Nephron progenitor cell (in vitro differentiated cells): ENCODE results near the gene ZMIZ2.
"Not testable (repeated sequence)": the region's sequence is repeated elsewhere in the genome, so short reads cannot be mapped to it uniquely, and the experiment has no call there.

ENCODE experiments used
- DNase-seq: peaks from one replicate; pipeline ENCODE4 v3.0.0; 2021
- H3K27ac Mint-ChIP-seq: 2 replicates; pipeline ENCODE4 v1.8.0; 2021; ENCODE audit warnings: mild to moderate bottlenecking, moderate library complexity, mixed read lengths
- H3K27me3 Mint-ChIP-seq: 2 replicates; pipeline ENCODE4 v1.8.0; 2021; ENCODE audit warnings: mild to moderate bottlenecking, low read depth, mixed read lengths; ENCODE audit not compliant: poor library complexity
- H3K36me3 Mint-ChIP-seq: 2 replicates; pipeline ENCODE4 v1.8.0; 2021; ENCODE audit warnings: low read depth, mixed read lengths
- H3K4me1 Mint-ChIP-seq: 2 replicates; pipeline ENCODE4 v1.8.0; 2021; ENCODE audit warnings: mixed read lengths
- H3K4me3 Mint-ChIP-seq: 2 replicates; pipeline ENCODE4 v1.8.0; 2021; ENCODE audit warnings: mild to moderate bottlenecking, moderate library complexity, mixed read lengths
- H3K9me3 Mint-ChIP-seq: 2 replicates; pipeline ENCODE4 v1.8.0; 2021; ENCODE audit warnings: mild to moderate bottlenecking, moderate library complexity, mixed read lengths
- TF ChIP-seq, protein P1 (sequence below): fragments of 200-600 bp; sonication (generic); IDR thresholded peaks from 2 replicates; pipeline ENCODE4 v1.5.0; 2021; ENCODE audit warnings: antibody characterized with exemption

The ZMIZ2 gene

DNA sequence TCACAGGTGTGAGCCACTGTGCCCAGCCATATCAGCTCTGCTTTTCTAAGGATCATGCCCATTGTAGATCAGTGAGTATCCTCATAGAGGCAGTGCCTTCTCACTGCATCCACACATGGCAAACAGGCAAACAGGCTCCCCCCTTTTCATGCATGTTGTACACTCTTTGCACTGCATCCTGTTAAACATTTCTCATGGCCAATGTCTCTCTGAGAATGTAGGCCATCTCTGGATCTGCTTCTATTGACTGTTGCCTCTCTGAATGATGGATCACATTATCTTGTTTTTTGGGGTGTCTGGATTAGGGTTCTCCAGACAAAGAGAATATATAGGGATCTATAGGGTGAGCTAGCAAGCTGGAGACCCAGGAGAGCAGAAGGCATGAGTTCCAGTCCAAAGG is 34.8 kb downstream of the ZMIZ2 start:
- Mint-ChIP-seq H3K27me3 (peaks cover 28% of the 10 kb centered on the region), H3K27ac (no peak overlapping the region), H3K36me3 (no peaks in the 10 kb centered on the region), H3K4me3 (no peak overlapping the region), H3K4me1 (no peaks in the 10 kb centered on the region), H3K9me3 (peaks cover 26% of the 10 kb centered on the region)
- DNase-seq, result no peak
- TF ChIP-seq, protein P1, sequence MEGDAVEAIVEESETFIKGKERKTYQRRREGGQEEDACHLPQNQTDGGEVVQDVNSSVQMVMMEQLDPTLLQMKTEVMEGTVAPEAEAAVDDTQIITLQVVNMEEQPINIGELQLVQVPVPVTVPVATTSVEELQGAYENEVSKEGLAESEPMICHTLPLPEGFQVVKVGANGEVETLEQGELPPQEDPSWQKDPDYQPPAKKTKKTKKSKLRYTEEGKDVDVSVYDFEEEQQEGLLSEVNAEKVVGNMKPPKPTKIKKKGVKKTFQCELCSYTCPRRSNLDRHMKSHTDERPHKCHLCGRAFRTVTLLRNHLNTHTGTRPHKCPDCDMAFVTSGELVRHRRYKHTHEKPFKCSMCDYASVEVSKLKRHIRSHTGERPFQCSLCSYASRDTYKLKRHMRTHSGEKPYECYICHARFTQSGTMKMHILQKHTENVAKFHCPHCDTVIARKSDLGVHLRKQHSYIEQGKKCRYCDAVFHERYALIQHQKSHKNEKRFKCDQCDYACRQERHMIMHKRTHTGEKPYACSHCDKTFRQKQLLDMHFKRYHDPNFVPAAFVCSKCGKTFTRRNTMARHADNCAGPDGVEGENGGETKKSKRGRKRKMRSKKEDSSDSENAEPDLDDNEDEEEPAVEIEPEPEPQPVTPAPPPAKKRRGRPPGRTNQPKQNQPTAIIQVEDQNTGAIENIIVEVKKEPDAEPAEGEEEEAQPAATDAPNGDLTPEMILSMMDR, result no peak

DNA sequence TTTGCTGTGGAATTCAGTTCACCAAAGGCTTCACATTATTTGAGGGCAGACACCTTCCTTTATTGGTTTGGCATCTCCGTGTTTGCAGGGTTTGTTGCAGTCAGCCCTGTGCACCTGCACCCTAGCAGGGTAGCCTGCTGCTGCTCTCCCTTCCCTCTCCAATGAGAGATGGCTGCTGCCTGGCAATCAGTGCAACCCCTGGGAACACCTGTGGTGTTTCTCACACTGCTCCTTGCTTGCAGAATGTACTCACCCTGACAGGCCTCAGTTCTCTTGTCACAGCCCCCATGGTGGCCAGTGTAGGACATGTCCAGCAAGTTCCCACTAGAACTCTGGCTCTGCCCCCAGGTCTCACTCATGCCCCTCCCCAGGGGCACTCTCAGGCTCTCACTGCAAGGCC is 35.7 kb downstream of the ZMIZ2 start:
- H3K9me3 Mint-ChIP-seq, result peaks cover 26% of the 10 kb centered on the region
- no peak overlapping the region for H3K4me3 Mint-ChIP-seq
- peaks cover 28% of the 10 kb centered on the region for H3K27me3 Mint-ChIP-seq
- no peaks in the 10 kb centered on the region for H3K4me1 Mint-ChIP-seq
- H3K36me3 Mint-ChIP-seq, result no peaks in the 10 kb centered on the region
- H3K27ac Mint-ChIP-seq, result no peak overlapping the region
- TF ChIP-seq, protein P1, result no peak
- DNase-seq, result no peak

DNA sequence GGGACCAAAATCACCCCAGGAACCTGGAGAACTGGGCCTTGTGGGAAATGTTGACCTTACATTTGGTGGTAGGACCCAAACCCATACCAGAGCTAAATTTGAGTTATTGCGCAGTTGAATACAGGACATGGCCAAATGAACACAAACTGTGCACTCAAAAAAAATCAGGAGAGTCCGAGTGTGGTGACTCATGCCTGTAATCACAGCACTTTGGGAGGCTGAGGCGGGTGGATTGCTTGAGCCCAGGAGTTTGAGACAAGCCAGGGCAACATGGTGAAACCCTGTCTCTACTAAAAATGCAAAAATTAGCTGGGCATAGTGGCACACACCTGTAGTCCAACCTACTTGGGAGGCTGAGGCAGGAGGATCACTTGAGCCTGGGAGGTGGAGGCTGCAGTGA is 36.6 kb downstream of the ZMIZ2 start:
- not testable (repeated sequence) for H3K36me3 Mint-ChIP-seq, DNase-seq, H3K27ac Mint-ChIP-seq, H3K4me3 Mint-ChIP-seq, H3K4me1 Mint-ChIP-seq
- Mint-ChIP-seq H3K9me3 (peaks cover 26% of the 10 kb centered on the region), H3K27me3 (peaks cover 28% of the 10 kb centered on the region)

GRCh38 chr7:44787041-44787440 is 38.4 kb downstream of the ZMIZ2 start:
- H3K27ac Mint-ChIP-seq, result no peak overlapping the region
- TF ChIP-seq, protein P1, result no peak
- H3K27me3 Mint-ChIP-seq, result peaks cover 21% of the 10 kb centered on the region
- no peaks in the 10 kb centered on the region for H3K36me3 Mint-ChIP-seq
- no peak overlapping the region for H3K4me3 Mint-ChIP-seq
- peaks cover 26% of the 10 kb centered on the region for H3K9me3 Mint-ChIP-seq
- no peak for DNase-seq
- no peaks in the 10 kb centered on the region for H3K4me1 Mint-ChIP-seq

- TF ChIP-seq, protein P1, result no peak
- no peak overlapping the region for H3K27ac Mint-ChIP-seq
- H3K9me3 Mint-ChIP-seq, result peaks cover 19% of the 10 kb centered on the region
- H3K36me3 Mint-ChIP-seq, result no peaks in the 10 kb centered on the region
- no peak overlapping the region for H3K4me3 Mint-ChIP-seq
- no peaks in the 10 kb centered on the region for H3K4me1 Mint-ChIP-seq
- DNase-seq, result no peak
- H3K27me3 Mint-ChIP-seq, result peaks cover 16% of the 10 kb centered on the region
Observed at GRCh38 chr7:44787762-44788161, 39.1 kb downstream of the ZMIZ2 start.

DNA sequence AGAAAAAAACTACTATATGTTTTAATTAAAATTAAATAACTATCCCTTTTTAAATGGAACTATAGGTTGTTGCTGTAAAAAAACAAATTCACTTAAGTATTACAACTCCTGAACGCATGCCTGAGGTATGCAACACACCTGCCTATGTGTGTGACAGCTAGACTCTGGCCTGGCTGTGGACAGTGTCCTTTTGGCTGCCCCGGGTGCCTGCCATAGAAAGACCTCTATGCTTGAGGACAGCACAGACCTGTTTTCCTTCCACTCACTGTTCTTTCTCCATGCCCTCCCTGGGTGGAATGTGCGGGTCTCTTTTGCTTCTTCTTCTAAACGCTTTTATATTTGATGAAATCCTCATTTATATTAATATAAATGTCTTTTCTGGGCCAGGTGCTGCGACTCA is 41.3 kb downstream of the ZMIZ2 start:
- Mint-ChIP-seq H3K27ac (no peak overlapping the region), H3K4me1 (no peaks in the 10 kb centered on the region), H3K9me3 (peaks cover 2% of the 10 kb centered on the region), H3K36me3 (no peaks in the 10 kb centered on the region), H3K27me3 (peaks cover 3% of the 10 kb centered on the region), H3K4me3 (no peak overlapping the region)
- no peak for DNase-seq
- TF ChIP-seq, protein P1, result no peak
